Measurements from ENCODE around the gene STK32B. TPM values are rescaled to one million over a fixed set of nuclear protein-coding genes. Genes with fewer than 3 reads are reported as not detected.

STK32B gene
- total and polyA plus RNA-seq, 2 of the 4 experiments (the other 2 are of a cell fraction) = 5.5 to 6.3 TPM

- Histone ChIP-seq H3K27ac (ENCODE audit: insufficient read depth, low read length) (no peak overlapping the region), H3K79me1 (ENCODE audit: low read depth in 1 of 2, low read length in 2 of 2) (0 out of 4 replicates have a peak, but pooled peaks cover 0 to 5% of the 10 kb centered on the region in 2 experiments)
- in situ Hi-C loops (cut with MboI; ENCODE audit: low sequenced_read_pairs) = no loop called here
These were observed 83.3 kb downstream of the STK32B start for GRCh38 chr4:5134620-5135019.

More at GRCh38 chr4:5134620-5135019, 83.3 kb downstream of the STK32B start:
- Histone ChIP-seq H4K91ac (ENCODE audit: insufficient read depth, low read depth, low read length) (no peak overlapping the region), H2AK5ac (ENCODE audit: low read depth, low read length) (no peak overlapping the region), H2AFZ (replicated peaks; ENCODE audit: low read length, poor library complexity) (no peak overlapping the region), H3K9me3 (ENCODE audit: control insufficient read depth, insufficient read depth, low read length) (no peaks in the 10 kb centered on the region), H3K56ac (ENCODE audit: extremely low read depth, insufficient read depth, low read length) (no peak overlapping the region), H3K4ac (ENCODE audit: low read depth, low read length) (no peak overlapping the region), H4K8ac (ENCODE audit: low read depth in 2 of 2, low read length in 2 of 2) (no peak overlapping the region), H3K9ac (ENCODE audit: low read depth, low read length) (no peak overlapping the region), H2BK5ac (ENCODE audit: low read depth, low read length, poor library complexity, severe bottlenecking) (no peak overlapping the region), H3K4me1 (ENCODE audit: control insufficient read depth, insufficient read depth, low read length) (no peaks in the 10 kb centered on the region), H3K23ac (ENCODE audit: low read depth, low read length) (no peak overlapping the region), H3K4me3 (ENCODE audit: insufficient read depth, low read depth, low read length) (no peak overlapping the region), H3K4me2 (ENCODE audit: low read depth, low read length) (no peak overlapping the region), H3K27me3 (ENCODE audit: control insufficient read depth, insufficient read depth, low read length) (no peaks in the 10 kb centered on the region), H3K14ac (replicated peaks; ENCODE audit: low read depth, low read length) (no peak overlapping the region), H3K9me1 (ENCODE audit: insufficient read depth, low read length) (peaks cover 7% of the 10 kb centered on the region; the same call in 1 of the 2 replicates), H2BK15ac (ENCODE audit: low read depth, low read length) (no peak overlapping the region), H3K36me3 (ENCODE audit: control insufficient read depth, insufficient read depth, low read length) (no peaks in the 10 kb centered on the region), H2BK20ac (ENCODE audit: low read depth, low read length) (no peak overlapping the region), H4K5ac (ENCODE audit: low read depth, low read length) (no peak overlapping the region), H2BK120ac (ENCODE audit: low read depth, low read length) (no peak overlapping the region), H2AK9ac (replicated peaks; ENCODE audit: low read depth, low read length, poor library complexity) (no peak overlapping the region), H4K20me1 (ENCODE audit: insufficient read depth, low read length) (no peaks in the 10 kb centered on the region), H3K18ac (ENCODE audit: low read depth, low read length) (no peak overlapping the region)
- dilution Hi-C loops (cut with HindIII; ENCODE audit: low sequenced_read_pairs, unreplicated experiment) (no loop called here), intact Hi-C loops (cut with micrococcal nuclease) (no loop called here)
- TF ChIP-seq POLR2A (IDR thresholded peaks at IDR 0.05; ENCODE audit: low read depth, low read length) (no peak), MAFK (IDR thresholded peaks at IDR 0.05; ENCODE audit: low read depth, low read length) (no peak), BHLHE40 (IDR thresholded peaks at IDR 0.05; ENCODE audit: low read depth, low read length) (no peak), MAZ (IDR thresholded peaks at IDR 0.05; ENCODE audit: borderline replicate concordance, low read depth, low read length) (no peak), MXI1 (IDR thresholded peaks at IDR 0.05; ENCODE audit: borderline replicate concordance, low read depth, low read length) (no peak), RAD21 (IDR thresholded peaks at IDR 0.05; ENCODE audit: low read length) (no peak), NFE2L2 (IDR thresholded peaks at IDR 0.05; ENCODE audit: low read depth, low read length) (no peak), USF2 (IDR thresholded peaks at IDR 0.05; ENCODE audit: low read depth, low read length) (no peak), CEBPB (IDR thresholded peaks at IDR 0.05; ENCODE audit: low read depth, low read length) (no peak), FOS (IDR thresholded peaks at IDR 0.05; ENCODE audit: low read depth, low read length) (no peak), CTCF (conservative IDR thresholded peaks at IDR 0.05; ENCODE audit: low read depth, low read length) (no peak), RCOR1 (IDR thresholded peaks at IDR 0.05; ENCODE audit: insufficient replicate concordance, low read length) (no peak), ELK1 (IDR thresholded peaks at IDR 0.05; ENCODE audit: borderline replicate concordance, low read depth, low read length) (no peak), RFX5 (IDR thresholded peaks at IDR 0.05; ENCODE audit: low read depth, low read length) (no peak), CHD1 (IDR thresholded peaks at IDR 0.05; ENCODE audit: low read depth, low read length) (no peak)
- BruUV-seq (replicated peaks) = no TSS peak
- WGBS, 2 experiments (ENCODE audit: extremely low coverage in 2 of 2, insufficient read length in 1 of 2) = no CpG with 5 or more reads among the region's 4 CpGs
- CTCF ChIA-PET = no interaction called here
- POLR2A ChIA-PET (ENCODE audit: unreplicated experiment) = no interaction called here
- DNase-seq (no peak), ATAC-seq (ENCODE audit: low read depth) (no peak)
